ENCODE results near the gene MYO5B. TPM values are rescaled to one million over a fixed set of nuclear protein-coding genes. Genes with fewer than 3 reads are reported as not detected.

Gene MYO5B
- polyA plus RNA-seq, 2 of the 4 experiments (the other 2 are of a cell fraction), result 6.4 to 18.4 TPM

GRCh38 chr18:50061876-50062517, 132.9 kb downstream of the MYO5B start:
- H3K4me3 ChIP-seq, result no peak overlapping the region
- DNase-seq (ENCODE audit: low read depth in 1 of 2, low spot score in 1 of 2), result no peak
- TF ChIP-seq RFX5 (IDR thresholded peaks at IDR 0.05) (no peak), POLR2AphosphoS2 (conservative IDR thresholded peaks at IDR 0.05; ENCODE audit: low read length) (no peak), ZSCAN20 (CRISPR knock-in tag; IDR thresholded peaks at IDR 0.05) (no peak), FOSB (CRISPR knock-in tag; IDR thresholded peaks at IDR 0.05) (no peak), CBX2 (IDR thresholded peaks at IDR 0.05; ENCODE audit: borderline replicate concordance, low read depth) (no peak), MAX (IDR thresholded peaks at IDR 0.05) (no peak), RCOR1 (IDR thresholded peaks at IDR 0.05; ENCODE audit: low read depth, low read length) (no peak), TFCP2L1 (CRISPR knock-in tag; IDR thresholded peaks at IDR 0.05) (no peak), HOXA7 (CRISPR knock-in tag; IDR thresholded peaks at IDR 0.05) (no peak)
- FAIRE-seq, result no peak
- no peak overlapping the region for H3K27ac ChIP-seq
- no peaks in the 10 kb centered on the region for H3K4me1 ChIP-seq
- no peaks in the 10 kb centered on the region for H3K9me3 ChIP-seq
- CTCF ChIA-PET, result no interaction called here
- ATAC-seq, result no peak
- POLR2A ChIA-PET, result no interaction called here
- 60% methylated on average over 4 of the region's 4 CpGs for WGBS (ENCODE audit: missing lambda C conversion rate)
- no peak overlapping the region for H3K4me2 ChIP-seq

GRCh38 chr18:50060822-50061221, 134.1 kb downstream of the MYO5B start:
- H3K4me2 ChIP-seq, result no peak overlapping the region
- no peaks in the 10 kb centered on the region for H3K9me3 ChIP-seq
- FAIRE-seq (no peak), ATAC-seq (no peak), DNase-seq (ENCODE audit: low read depth in 1 of 2, low spot score in 1 of 2) (no peak)
- ChIA-PET CTCF (no interaction called here), POLR2A (interaction anchor here (0.5 kb wide), 1 partner anchor 56 kb away, joined by 4 read pairs; no protein-coding TSS in a partner anchor)
- no peaks in the 10 kb centered on the region for H3K4me1 ChIP-seq
- 0% methylated on average over 2 of the region's 2 CpGs for WGBS (ENCODE audit: missing lambda C conversion rate)
- H3K4me3 ChIP-seq, result no peak overlapping the region
- TF ChIP-seq HOXB5 (CRISPR knock-in tag; IDR thresholded peaks at IDR 0.05), result no peak
- TF ChIP-seq FOSL2 (IDR thresholded peaks at IDR 0.05), result no peak
- TF ChIP-seq FOSL2 (CRISPR knock-in tag; IDR thresholded peaks at IDR 0.05), result no peak
- no peak for TF ChIP-seq ZC3H11A (IDR thresholded peaks at IDR 0.05)
- TF ChIP-seq CHD4 (IDR thresholded peaks at IDR 0.05; ENCODE audit: borderline replicate concordance), result no peak
- TF ChIP-seq SMC3 (IDR thresholded peaks at IDR 0.05), result no peak
- no peak for TF ChIP-seq ELK1 (IDR thresholded peaks at IDR 0.05; ENCODE audit: low read depth, low read length)
- no peak overlapping the region for H3K27ac ChIP-seq

- Histone ChIP-seq H3K9me3 (no peaks in the 10 kb centered on the region), H3K4me3 (no peak overlapping the region), H3K4me1 (no peaks in the 10 kb centered on the region), H3K27ac (no peak overlapping the region), H3K4me2 (no peak overlapping the region)
- TF ChIP-seq HMGXB4 (CRISPR knock-in tag; IDR thresholded peaks at IDR 0.05; ENCODE audit: borderline replicate concordance) (no peak), POLR2A (IDR thresholded peaks at IDR 0.05; ENCODE audit: low read length) (no peak), ATOH8 (CRISPR knock-in tag; IDR thresholded peaks at IDR 0.05; ENCODE audit: low read depth) (no peak), ZSCAN20 (CRISPR knock-in tag; IDR thresholded peaks at IDR 0.05) (no peak), BCL3 (IDR thresholded peaks at IDR 0.05) (no peak), KDM5A (IDR thresholded peaks at IDR 0.05) (no peak), HES2 (IDR thresholded peaks at IDR 0.05) (no peak), CHD2 (IDR thresholded peaks at IDR 0.05; ENCODE audit: low read length, partially characterized antibody) (no peak)
- ChIA-PET CTCF (interaction anchor here (1.3 kb wide), 1 partner anchor 136 kb away, joined by 5 read pairs; the partner anchor contains the start of gene MYO5B), POLR2A (no interaction called here)
- WGBS (ENCODE audit: missing lambda C conversion rate), result 36% methylated on average over 4 of the region's 4 CpGs
- FAIRE-seq (no peak), ATAC-seq (no peak), DNase-seq (ENCODE audit: low read depth in 1 of 2, low spot score in 1 of 2) (no peak)
Measured at GRCh38 chr18:50058731-50059130, 136.2 kb downstream of the MYO5B start.

Data from A549 (cell line).